GM18951 (cell line): ENCODE data around the gene PPP1R16B.
"Not testable (repeated sequence)": the region's sequence is repeated elsewhere in the genome, so short reads cannot be mapped to it uniquely, and the experiment has no call there.

Source experiments
- POLR2A ChIP-seq: IDR thresholded peaks from 4 replicates; pipeline ENCODE4 v1.6.1; 2011; ENCODE audit warnings: mild to moderate bottlenecking; ENCODE audit not compliant: insufficient read length, insufficient read depth; ENCODE audit errors: extremely low read depth
- in situ Hi-C: fragments of 300-500 bp; cut with MboI; formaldehyde crosslinking; loops from one replicate; pipeline ENCODE4 v1.12.0; 2022; ENCODE audit warnings: low sequenced_read_pairs, mixed read lengths, inconsistent platforms; ENCODE audit not compliant: unreplicated experiment

The PPP1R16B gene

GRCh38 chr20:38776363-38776762 lies 29.1 kb upstream of the PPP1R16B start:
- TF ChIP-seq POLR2A = no peak
- in situ Hi-C loops = no loop called here

- in situ Hi-C loops = no loop called here
- TF ChIP-seq POLR2A = no peak
Measured at GRCh38 chr20:38779247-38780097, 26.0 kb upstream of the PPP1R16B start.

GRCh38 chr20:38782275-38782674 lies 23.2 kb upstream of the PPP1R16B start:
- in situ Hi-C loops = no loop called here
- no peak for TF ChIP-seq POLR2A

GRCh38 chr20:38787870-38788269 lies 17.6 kb upstream of the PPP1R16B start:
- TF ChIP-seq POLR2A = no peak
- in situ Hi-C loops = no loop called here

- no peak for TF ChIP-seq POLR2A
- in situ Hi-C loops = no loop called here
Measured at GRCh38 chr20:38789503-38790199, 15.8 kb upstream of the PPP1R16B start.

GRCh38 chr20:38790200-38791053 lies 15.1 kb upstream of the PPP1R16B start:
- in situ Hi-C loops = no loop called here
- no peak for TF ChIP-seq POLR2A

- in situ Hi-C loops = no loop called here
- no peak for TF ChIP-seq POLR2A
Measured at GRCh38 chr20:38791291-38791690, 14.2 kb upstream of the PPP1R16B start.

- no peak for TF ChIP-seq POLR2A
- in situ Hi-C loops = no loop called here
Measured at GRCh38 chr20:38791940-38792339, 13.6 kb upstream of the PPP1R16B start.

GRCh38 chr20:38794057-38794456 lies 11.4 kb upstream of the PPP1R16B start:
- in situ Hi-C loops = not testable (repeated sequence)

- no peak for TF ChIP-seq POLR2A
- in situ Hi-C loops = no loop called here
Measured at GRCh38 chr20:38798266-38798665, 7.2 kb upstream of the PPP1R16B start.

GRCh38 chr20:38799203-38799602 lies 6.3 kb upstream of the PPP1R16B start:
- TF ChIP-seq POLR2A = no peak
- in situ Hi-C loops = no loop called here

- no peak for TF ChIP-seq POLR2A
Measured at GRCh38 chr20:38800882-38801281, 4.6 kb upstream of the PPP1R16B start.

GRCh38 chr20:38804221-38804620 lies 1.3 kb upstream of the PPP1R16B start:
- in situ Hi-C loops = loop anchor here (10.0 kb wide), 1 partner anchor 71 kb away; no protein-coding TSS in a partner anchor
- TF ChIP-seq POLR2A = no peak

More at GRCh38 chr20:38800882-38801281, 4.6 kb upstream of the PPP1R16B start:
- in situ Hi-C loops = loop anchor here (10.0 kb wide), 1 partner anchor 74 kb away; no protein-coding TSS in a partner anchor
